Stimulated activated CD4-positive, alpha-beta T cell treated with anti-CD3 and anti-CD28 coated beads, Interleukin-15, amount 100 ng/mL, for 1 hour (primary cell): Measurements from ENCODE around the gene PICK1.

ENCODE experiments used
- DNase-seq, 2 donors: peaks; one replicate each; pipeline ENCODE4 v3.0.0-alpha.2; 2020; ENCODE audit warnings: low read depth in 1 of 2, low spot score in 1 of 2

PICK1 gene

GRCh38 chr22:38056969-38057891, at the start of gene PICK1:
TSS of gene PICK1 (plus strand) at chr22:38057404. CDS start at chr22:38057810, 406 bp downstream.
- peak; percentile 57 to 71 for DNase-seq

- no peak for DNase-seq
Observed at GRCh38 chr22:38009000-38009806, 48.0 kb upstream of the PICK1 start.

DNA sequence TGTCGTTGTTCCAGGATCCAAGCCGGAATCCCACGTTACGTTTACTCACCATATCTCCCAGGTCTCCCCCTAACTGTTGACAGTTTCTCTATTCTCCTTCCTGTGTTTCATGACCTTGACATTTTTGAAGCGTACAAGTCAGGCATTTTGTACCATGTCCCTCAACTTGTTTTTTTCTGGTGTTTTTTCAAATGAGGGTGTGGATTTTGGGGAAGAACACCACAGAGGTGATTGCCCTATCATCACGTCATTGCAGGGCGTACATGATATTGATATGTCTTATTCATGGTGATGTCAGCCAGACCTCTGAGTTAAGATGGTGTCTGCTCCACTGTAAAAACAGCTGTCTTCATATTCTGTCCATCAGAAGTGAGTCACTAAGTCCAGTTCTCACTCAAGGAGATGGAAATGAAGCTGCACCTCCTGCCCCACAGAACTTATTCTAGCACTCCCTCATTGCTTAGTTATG, 44.6 kb upstream of the PICK1 start:
- no peak for DNase-seq

GRCh38 chr22:38014083-38014482, 43.1 kb upstream of the PICK1 start:
- no peak for DNase-seq

GRCh38 chr22:38016182-38017151, 40.7 kb upstream of the PICK1 start:
- DNase-seq: no peak

GRCh38 chr22:38017272-38017920, 39.8 kb upstream of the PICK1 start:
- DNase-seq: no peak

- no peak for DNase-seq
Observed at GRCh38 chr22:38017939-38018885, 39.0 kb upstream of the PICK1 start.

GRCh38 chr22:38018938-38019827, 38.0 kb upstream of the PICK1 start:
- DNase-seq: no peak

DNA sequence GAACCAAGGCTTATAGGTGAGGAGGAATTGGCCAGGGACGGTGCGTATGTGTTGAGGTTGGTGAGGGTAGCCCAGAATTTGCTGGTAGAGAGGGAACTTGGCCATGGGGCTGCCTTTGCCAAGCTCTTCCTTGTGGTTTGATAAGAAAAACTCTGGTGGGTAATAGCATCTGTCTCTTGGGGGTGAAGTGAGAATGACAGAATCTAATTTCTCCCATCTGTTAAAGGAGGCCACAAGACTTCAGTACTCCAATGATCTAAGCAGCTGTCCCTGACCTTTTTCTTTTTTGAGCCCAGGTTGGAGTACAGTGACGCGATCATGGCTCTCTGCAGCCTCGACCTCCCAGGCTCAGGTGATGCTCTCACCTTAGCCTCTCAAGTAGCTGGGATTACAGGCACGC, 36.0 kb upstream of the PICK1 start:
- no peak for DNase-seq

DNA sequence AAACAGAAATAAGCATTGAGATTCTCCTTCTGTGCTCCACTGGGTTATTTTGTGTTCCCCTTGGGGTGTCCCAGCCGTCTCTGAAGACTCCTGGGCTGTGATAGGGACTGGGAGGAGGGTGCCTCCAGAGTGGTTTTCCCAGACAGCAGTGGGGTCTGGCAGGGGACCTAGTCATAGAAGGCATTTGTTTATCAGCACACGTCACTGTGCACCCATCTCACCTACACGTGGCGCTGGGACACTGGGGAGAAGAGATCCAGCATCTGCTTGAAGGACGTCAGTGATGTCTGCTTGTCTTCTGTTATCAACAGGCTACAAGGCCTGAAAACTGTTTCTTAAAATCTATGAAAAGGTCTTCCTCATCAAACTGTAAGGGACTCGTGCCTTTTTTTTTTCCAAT, 34.2 kb upstream of the PICK1 start:
- DNase-seq: no peak

DNA sequence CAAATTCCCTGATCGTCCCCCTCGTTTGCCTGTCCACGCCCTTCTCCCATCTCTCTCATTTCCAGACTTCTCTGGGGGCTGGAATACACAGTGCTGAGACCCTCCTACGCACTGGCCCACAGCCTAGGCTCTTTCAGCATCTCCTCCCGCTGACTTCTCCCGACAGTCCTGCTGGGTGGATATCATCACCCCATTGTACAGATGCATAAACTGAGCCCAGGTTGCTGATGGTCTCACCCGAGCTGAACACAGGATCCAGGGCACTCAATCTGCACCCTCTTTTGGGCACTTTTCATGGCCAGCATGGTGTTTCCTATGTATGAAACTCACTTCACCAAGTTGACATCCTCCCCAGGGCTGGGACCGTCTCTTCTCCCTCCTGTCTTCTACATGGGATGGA, 31.7 kb upstream of the PICK1 start:
- no peak for DNase-seq

- DNase-seq: no peak
Observed at GRCh38 chr22:38026130-38027111, 30.8 kb upstream of the PICK1 start.

DNA sequence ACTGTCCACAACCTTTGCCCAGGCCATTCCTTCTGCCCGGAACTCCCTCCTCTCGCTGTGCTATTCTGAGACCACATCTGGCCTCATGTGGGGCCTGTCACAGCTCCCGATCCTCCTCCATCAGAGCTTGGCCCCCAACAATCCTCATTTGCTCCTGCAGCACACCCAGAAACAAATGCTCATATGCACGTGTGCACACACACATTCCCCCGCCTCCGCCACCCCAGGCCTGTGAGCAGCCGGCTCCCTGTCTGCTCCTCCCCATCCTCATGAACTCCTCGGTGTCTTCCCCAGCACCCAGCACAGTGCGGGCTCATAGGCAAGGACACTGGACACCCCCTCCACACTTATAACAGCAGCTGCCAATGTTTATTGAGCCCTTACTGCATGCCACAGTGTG, 29.7 kb upstream of the PICK1 start:
- DNase-seq: no peak

DNA sequence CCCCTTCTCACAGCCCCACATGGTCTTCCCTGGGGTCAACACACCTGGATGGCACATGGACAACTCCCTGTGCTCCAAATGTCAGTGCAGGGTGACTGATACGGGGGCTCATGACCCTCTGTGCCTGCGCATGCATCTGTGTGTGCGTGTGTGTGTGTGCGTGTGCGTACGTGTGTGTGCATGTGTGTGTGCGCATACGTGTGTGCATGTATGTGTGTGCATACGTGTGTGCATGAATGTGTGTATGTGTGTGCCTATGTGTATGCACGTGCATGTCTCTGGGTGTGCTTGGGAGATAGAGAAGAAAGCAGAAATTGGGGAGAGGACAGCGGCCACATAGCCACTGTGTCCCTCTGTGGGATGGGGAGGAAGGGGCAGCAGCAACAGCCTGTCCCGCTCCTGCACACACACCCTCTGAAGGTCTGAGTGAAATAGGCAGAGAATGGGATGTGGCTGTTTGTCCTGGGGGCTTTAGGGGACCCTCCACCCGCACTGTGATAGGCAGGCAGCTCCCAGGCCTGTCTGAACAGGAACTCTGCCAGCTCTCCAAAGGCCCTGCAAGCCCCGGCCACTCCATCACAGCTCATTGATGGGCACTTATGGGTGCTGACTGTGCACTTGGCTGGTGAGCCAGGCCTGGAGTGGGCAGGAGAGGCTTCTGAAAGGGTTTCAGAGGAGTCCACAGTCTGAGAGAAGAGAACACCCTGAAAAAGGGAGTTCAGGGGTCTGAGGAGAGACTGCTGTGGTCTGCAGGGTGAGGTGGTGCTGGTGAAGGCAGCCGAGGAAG, 28.7 kb upstream of the PICK1 start:
- no peak for DNase-seq

- no peak for DNase-seq
Observed at GRCh38 chr22:38029370-38029769, 27.8 kb upstream of the PICK1 start.

- DNase-seq: no peak
Observed at GRCh38 chr22:38029901-38030300, 27.3 kb upstream of the PICK1 start.
